NCI-H1694 treated with DMSO at 0.1 percent for 48 hours (cell line): ENCODE data around the gene TSPAN7.

Experiments
- DNase-seq: peaks from one replicate; lab custom pipeline; 2025; lab: John Stamatoyannopoulos, UW

TSPAN7 gene

GRCh38 chrX:38646129-38646528, 84.8 kb downstream of the TSPAN7 start:
- DNase-seq, result no peak

- DNase-seq, result no peak
These were observed 87.9 kb downstream of the TSPAN7 start for GRCh38 chrX:38649221-38649620.

- no peak for DNase-seq
These were observed 88.6 kb downstream of the TSPAN7 start for GRCh38 chrX:38649674-38650647.

GRCh38 chrX:38651625-38652601, 90.6 kb downstream of the TSPAN7 start:
- no peak for DNase-seq

- no peak for DNase-seq
These were observed 91.6 kb downstream of the TSPAN7 start for GRCh38 chrX:38652934-38653442.

GRCh38 chrX:38654302-38654701, 93.0 kb downstream of the TSPAN7 start:
- peak; percentile 30 for DNase-seq

- no peak for DNase-seq
These were observed 95.1 kb downstream of the TSPAN7 start for GRCh38 chrX:38656350-38656915.

- DNase-seq, result no peak
These were observed 96.2 kb downstream of the TSPAN7 start for GRCh38 chrX:38657562-38657961.

GRCh38 chrX:38660395-38661102, 99.2 kb downstream of the TSPAN7 start:
- DNase-seq, result no peak

- no peak for DNase-seq
These were observed 99.7 kb downstream of the TSPAN7 start for GRCh38 chrX:38661103-38661441.

- no peak for DNase-seq
These were observed 100.2 kb downstream of the TSPAN7 start for GRCh38 chrX:38661561-38661960.

GRCh38 chrX:38662640-38663039, 101.3 kb downstream of the TSPAN7 start:
- DNase-seq, result no peak

GRCh38 chrX:38664285-38664684, 102.9 kb downstream of the TSPAN7 start:
- DNase-seq, result peak; percentile 27

GRCh38 chrX:38666909-38667308, 105.6 kb downstream of the TSPAN7 start:
- no peak for DNase-seq

GRCh38 chrX:38668771-38669170, 107.4 kb downstream of the TSPAN7 start:
- DNase-seq, result no peak

- DNase-seq, result no peak
These were observed 108.1 kb downstream of the TSPAN7 start for GRCh38 chrX:38669428-38669827.

GRCh38 chrX:38672646-38673045, 111.3 kb downstream of the TSPAN7 start:
- DNase-seq, result no peak

- DNase-seq, result no peak
These were observed 114.5 kb downstream of the TSPAN7 start for GRCh38 chrX:38675856-38676255.

- no peak for DNase-seq
These were observed 116.8 kb downstream of the TSPAN7 start for GRCh38 chrX:38678183-38678582.

- no peak for DNase-seq
These were observed 117.5 kb downstream of the TSPAN7 start for GRCh38 chrX:38678821-38679220.

- no peak for DNase-seq
These were observed 118.4 kb downstream of the TSPAN7 start for GRCh38 chrX:38679695-38680094.
